Breast epithelium (tissue), 3 donors: ENCODE data around the gene YY1.

Experiments used
- CTCF ChIP-seq, 3 donors: fragments of 450-650 bp; IDR thresholded peaks; one replicate each; pipeline ENCODE4 v1.5.1; 2016 to 2017; ENCODE audit warnings: antibody characterized with exemption in 3 of 3, mild to moderate bottlenecking in 3 of 3, moderate library complexity in 3 of 3
- POLR2A ChIP-seq: fragments of 450-650 bp; IDR thresholded peaks from one replicate; pipeline ENCODE4 v1.6.1; 2016; ENCODE audit warnings: antibody characterized with exemption, mild to moderate bottlenecking, moderate library complexity
- POLR2AphosphoS5 ChIP-seq, 3 donors: sonication (generic); formaldehyde crosslinking; IDR thresholded peaks; one replicate each; pipeline ENCODE4 v1.6.1; 2017; ENCODE audit warnings: antibody characterized with exemption in 3 of 3

DNA sequence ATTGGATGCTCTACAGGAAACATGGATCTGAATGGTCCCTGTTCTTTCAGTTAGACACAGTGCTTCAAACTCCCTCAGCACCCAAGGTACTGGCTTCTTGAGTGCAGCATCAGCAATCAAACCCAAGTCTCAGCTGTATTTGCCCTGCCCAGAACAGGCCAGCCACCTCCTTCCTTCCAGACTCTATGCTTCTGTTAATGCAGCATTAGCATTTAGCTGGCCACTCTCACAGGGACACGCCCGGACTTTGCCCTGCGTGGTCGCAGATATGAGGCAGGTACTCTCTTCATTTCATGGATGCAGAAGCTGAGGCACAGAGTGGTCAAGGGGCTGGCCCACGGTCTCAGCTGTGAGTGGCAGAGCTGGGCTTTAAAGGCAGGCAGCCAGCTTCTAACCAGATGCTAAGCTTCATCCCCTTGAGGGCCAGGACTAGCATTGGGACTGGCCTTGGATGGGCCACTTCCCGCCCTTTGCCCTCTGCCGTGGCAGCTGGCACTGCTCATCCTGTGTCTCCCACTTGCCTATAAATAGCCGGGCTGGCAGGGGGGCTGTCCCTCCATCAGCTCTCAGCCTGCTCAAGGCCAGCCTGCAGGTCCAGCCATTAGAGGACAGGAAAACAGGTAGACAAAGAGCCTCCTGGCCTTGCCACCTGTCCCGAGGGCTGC, 82.7 kb downstream of the YY1 start:
- TF ChIP-seq CTCF (IDR thresholded peaks at IDR 0.05) (no peak), POLR2A (no peak), POLR2AphosphoS5 (IDR thresholded peaks at IDR 0.05) (no peak)
